HG03159 (cell line): ENCODE measurements around the gene SCAMP1.

Experiments
- ATAC-seq: cut with Tn5 transposase; IDR thresholded peaks from one replicate; pipeline ENCODE4 v1.9.1; 2021; ENCODE audit warnings: mild to moderate bottlenecking, moderate library complexity; ENCODE audit not compliant: unreplicated experiment

Gene SCAMP1

DNA sequence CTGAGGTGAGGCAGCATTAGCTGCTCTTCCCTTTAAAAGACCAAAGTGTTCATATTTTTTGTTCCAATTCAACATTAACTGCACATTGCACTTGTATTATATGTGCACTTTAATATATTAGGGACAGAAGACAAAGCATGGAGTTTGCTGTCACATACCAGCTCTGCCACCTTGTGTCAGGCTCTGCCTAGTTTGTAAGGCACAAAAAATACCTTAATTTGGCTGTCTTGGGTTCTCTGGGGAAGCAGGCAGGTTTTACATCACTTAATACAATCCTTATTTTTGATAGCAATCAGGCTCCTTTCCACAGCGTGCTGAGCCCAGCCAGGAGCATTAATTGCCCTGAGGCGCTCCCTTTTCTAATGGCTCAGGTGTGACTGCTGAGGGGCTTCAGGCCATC is 131.8 kb downstream of the SCAMP1 start:
- ATAC-seq, result no peak

DNA sequence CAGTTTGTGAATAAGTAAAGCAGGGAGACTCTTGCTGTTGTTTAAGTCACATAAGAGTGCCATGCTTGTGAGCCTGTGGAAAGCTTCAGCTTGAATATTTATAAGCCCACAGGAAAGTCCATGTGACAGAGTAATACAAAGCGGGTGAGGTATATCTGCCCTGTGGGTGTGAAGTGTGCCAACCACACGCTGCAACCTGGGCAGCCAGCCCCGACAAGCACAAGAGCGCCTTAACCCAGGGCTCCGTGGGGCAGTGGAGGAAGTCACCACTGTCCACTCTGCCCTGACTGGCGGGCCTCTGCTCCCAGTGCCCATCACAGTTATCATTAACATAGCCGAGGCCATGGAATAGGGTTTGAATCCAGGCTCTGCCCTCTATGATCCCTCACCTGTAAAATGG is 132.2 kb downstream of the SCAMP1 start:
- no peak for ATAC-seq

DNA sequence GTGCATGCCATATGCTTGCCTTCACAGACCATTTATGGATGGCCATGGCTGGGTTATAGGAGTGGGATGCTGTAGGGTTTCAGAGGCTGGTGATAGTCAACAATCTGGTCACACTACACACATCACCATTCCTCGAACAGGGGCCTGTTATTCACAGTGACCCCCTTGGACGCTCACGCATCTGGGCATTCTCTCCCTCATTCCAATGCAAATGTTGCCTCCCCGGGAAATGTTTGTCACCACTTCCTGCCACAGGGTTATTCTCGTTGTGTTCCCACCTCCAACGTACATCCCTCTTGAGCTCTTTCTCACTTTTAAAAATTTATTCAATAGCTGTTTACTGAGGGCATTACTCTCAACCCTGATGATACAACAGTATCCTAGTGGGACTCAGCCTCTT is 135.4 kb downstream of the SCAMP1 start:
- no peak for ATAC-seq

DNA sequence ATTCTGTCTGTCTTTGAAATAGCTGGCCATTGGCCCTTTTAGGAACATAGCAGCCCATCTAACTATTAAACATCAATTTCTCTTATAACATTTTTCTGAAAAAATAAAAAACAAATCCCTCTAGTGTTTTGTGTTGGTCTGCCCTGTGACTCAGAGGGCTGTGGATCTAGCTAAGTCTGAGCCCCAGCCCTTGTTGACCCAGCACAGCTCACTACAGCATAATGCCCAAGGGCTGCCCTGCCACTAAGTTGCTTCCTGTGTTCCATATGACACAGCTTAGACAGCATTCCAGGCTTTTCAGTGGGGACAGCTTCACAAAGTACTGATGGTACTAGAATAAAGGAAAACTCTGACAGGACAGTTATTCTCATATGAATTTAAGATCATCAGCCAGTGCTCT is 136.0 kb downstream of the SCAMP1 start:
- no peak for ATAC-seq

DNA sequence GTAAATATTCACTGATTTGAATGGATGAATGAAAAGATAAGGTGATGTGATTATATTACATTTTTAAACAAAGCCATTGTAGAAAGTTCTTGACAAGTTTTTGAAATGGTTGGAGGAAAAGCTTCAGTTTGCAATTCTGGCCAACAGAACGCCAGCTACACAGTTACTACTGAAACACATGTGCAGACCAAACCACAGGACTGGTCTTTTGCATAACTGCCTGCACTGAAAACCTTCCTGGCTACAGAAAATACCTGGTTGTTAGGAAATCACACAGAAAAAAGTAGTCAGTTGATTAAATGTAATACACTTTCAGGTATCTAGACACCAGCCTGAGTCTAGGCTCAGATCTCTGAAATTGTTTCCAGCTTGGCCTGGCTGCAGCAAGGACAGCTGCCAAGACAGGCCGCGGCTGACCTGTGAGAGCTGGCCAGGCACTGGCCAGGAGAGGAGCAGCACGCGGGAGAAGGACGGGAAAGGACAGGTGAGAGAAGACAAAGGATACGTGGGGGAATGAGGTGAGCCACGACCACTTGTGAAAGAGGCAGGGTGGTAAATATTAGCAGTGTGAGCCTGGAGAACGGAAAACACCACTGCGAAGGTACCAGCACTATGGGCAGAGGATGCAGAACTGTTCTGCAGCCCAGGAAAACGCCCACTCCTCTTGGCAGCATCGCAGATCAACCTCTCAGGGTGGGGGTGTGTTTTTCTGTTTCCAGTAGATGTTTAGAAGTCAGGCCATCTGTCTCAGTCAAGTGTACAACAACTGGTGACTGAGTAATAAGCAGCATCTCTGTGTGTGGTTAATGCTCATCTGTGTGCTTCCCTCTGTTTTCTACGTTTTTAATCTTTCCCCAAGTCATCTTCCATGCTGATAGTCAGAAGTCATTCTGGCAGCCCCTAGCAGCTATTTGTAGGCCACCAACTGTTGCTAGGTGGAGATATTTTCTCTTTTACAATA is 137.4 kb downstream of the SCAMP1 start:
- no peak for ATAC-seq

DNA sequence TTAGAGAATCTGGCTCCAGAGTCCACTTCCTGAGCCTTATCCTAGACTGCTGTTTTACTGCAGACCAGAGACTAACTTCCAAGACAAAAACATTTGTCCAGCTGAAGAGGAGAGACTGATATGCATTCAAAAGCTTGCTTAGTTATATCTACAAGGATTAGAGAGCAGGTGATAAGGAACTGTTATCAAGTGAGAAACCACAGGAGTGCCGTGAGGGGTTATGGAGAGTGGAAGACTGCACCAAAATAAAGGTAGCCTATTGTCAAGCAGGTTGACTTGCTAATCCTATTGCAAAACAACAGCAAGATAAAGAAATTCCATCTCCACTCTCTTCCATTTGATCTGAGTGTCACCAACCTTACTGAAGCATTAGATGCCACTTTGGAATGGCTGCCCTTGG is 139.1 kb downstream of the SCAMP1 start:
- no peak for ATAC-seq

DNA sequence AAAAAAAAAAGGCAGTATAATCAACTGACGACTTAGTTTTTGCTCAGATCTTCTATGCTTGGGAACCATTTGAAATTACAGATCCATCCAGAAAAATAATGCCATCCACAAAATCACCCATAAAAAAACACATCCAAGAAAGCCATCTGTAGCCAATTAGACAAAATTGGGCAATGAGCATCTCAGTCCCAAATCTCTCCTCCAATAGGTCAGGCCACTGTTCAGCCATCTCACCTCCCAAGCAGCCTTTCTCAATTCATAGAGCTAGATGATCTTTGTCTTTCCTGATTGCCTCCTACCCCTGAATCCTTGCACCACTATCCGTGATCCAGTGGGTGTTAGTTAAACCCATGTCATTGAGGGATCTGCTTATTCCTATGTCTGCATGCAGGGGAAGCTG is 139.6 kb downstream of the SCAMP1 start:
- no peak for ATAC-seq

DNA sequence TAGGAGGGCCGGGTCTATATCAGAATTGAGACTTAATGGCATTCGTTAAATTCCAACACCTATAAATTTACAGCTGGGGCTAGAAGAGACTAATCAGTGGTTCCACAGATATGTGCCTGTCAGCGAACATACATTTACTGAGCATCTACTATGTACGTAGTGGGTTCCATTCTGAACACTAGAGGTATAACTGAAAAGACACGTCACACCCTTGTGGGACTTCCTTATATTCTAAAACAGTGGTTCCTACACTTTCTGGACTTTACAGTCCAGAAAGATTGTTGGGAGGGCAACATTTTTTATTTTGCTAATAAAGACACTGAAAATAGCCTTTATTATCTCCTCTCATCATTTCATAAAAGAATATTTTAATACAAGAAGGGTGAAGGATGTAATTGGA is 140.5 kb downstream of the SCAMP1 start:
- ATAC-seq, result no peak

DNA sequence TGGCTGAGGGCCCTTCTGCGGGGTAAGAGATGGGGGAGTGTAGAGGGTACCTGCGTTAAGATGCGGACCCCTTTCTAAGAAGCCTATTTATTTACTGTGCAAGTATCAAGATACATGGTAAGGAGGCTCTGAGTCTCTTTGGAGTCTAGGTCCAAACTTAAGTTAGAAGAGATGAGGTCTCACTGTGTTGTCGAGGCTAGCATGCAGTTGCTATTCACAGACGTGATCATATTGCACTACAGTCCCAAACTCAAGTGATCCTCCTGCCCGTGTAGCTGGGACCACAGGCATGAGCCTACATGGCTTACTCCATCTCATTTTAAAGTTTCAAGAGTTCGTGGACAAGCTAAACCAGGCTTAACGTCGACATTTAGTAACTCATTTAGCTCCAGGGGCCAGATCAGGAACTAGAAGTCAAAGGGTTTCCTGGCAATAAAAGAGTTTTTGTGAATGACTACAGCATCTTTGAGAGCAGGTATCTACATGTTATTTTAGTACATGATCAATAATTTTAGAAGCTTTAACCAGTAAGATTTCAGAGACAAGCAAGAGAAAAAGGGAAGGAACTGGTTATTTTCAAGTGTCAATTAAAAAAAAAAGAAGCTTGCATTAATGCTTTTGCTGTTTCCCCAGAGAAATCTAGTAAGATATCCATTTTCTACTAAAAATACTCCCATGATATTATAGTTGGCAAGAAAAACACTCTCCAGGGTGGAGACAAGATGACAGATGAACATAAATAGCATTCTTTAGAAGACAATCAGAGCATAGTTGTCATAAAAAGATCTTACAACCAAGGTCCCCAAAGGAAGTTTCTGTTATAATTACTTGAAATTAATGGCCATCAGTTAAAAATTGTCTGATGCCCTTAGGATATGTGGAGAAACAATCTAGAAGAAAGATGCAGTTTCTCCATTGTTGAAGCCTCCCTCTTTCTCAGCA is 141.3 kb downstream of the SCAMP1 start:
- ATAC-seq, result no peak

DNA sequence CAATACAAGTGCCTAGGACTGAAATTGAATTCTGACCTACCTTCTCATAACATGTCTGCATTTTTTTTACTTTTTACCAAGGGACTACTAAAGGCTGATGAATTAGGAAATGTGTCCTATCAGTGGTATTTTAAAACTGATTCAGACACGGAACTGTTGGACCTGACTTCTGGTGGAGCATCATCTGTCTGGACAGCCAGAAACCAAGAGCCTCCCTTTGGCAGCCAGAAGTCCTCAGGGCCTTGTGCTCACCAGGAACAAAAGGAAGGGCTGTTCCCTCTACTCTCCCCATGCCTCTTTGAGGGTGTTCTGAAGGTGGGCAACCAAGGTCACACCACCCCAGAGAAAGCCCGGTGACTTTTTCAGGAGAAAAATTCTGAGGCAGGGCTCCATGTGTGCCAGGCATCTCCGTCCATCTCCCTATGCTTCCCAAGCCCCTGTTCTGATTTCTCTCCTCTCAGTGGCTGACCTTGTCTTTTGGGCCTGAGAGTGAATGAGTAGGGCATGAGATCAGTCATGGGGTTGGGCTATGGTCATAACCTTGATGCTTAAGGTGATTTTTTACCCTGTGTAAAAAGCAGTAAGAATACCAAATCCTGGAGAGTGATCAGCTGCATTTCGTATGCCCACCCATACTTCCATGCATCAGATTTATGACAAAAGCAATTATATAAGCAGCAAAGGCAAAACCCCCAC is 143.7 kb downstream of the SCAMP1 start:
- no peak for ATAC-seq

DNA sequence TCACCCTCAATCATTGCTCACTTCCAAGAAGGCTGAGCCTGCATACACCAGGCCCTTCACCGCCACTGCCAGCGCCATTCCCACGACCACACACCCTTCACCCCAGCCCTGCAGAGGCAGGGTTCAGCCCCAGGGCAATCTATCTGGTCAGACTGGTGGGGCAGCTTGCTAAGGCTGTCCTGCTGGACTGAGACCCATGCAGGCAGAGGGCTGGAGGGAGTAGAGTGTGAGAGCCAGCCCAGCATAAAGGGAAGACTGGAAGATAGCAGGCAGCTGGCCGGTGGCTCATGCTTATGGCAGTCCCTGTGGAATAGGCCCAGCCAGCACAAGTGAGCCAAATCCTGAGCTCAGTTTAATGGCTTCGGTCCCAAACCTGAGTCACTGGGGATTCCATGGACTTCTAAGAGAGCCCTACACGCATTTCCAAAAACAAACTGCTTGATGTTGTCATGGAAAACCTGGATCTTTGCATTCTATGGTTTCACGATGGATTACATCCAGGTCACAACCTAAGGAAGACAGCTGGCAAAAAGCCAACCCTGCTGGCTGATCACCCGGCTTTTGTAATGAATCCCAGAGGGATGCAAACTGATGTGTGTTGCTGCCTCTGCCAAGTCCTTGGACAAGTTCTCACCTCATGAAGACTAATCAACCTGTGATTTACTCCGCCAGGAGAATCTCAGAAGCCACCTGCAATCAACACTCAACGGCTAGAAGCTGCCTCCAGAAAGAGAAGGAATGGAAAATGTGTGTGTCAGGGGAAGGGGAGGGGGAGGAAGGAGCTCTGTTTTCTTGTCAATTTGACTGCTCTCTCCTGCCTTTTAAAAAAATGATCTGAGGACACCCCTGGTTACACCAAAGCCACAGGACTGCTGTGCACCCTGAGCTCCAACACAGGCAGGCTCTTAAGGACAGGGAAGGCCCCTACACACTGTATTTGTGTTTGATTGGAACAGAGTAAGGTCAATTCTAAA is 144.6 kb downstream of the SCAMP1 start:
- no peak for ATAC-seq

DNA sequence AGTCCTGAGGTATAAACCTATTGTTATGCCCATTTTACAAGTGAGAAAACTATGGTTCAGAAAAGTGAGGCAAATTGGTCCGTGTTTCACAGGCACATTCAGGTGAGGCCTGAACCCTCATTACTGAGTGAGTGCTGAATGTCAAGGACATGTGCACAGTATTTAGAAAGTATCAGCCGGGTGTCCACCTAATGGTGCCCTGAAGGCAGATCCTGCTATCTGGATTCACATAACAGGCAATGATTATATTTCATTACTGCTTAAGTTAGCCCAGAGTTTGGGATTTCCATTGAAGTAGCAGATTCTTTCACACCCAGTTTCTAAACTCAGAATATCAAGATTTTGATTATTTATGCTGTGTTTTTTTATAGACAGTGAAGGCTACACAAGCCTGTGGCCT is 145.4 kb downstream of the SCAMP1 start:
- ATAC-seq, result no peak

DNA sequence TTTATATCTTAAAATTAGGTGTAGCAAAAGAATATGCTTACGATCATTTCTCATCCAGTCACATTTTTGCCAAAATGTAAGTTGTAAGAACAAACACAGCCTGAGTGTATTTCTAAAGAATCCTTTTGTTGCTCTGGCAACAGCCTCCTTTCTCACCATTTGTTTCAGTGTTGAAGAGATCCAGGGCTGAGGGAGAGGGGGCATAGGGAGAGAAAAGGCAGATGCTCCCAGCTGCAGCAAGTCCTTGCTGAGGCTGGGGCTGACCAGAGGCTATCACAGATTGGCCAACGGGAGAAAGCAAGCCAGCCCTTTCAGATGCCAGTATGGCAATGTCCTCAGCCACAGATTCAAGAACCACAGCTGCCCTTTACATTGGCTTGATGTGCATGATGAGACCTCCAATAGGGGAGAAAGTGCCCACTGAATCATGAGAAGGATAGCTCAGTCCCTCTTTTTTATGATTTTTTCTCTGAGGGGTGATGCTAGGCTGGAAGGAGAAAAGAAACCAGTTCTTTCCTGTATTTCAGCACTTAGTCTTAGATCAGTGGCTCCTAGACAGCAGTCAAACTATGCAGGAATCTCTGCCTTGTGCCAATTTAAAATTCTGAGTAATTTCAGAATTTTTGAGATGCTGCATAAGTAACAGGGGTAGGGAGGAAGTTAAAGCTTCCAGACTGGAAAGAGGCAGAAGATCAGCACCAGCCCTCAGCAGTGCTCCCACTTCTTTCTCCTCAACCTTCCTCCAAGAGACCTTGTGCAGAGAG is 146.0 kb downstream of the SCAMP1 start:
- no peak for ATAC-seq

DNA sequence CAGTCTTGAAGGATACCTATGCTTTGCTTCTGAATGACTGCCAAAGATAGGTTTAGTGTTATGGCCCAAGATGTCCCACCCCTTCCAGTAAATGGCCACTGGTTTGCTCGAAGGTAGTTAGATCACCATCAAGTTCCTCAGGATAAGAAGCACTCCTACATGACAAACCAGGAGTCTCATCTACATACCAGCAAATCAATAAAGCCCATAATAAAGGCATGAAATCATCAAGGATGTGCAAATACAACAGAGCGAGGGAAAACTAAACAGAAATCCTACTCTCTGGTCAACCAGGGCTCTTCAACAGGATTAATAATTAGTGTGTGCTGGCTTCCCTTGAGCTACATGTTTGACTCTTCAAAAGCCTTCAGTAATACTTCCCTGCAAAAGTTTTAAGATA is 147.1 kb downstream of the SCAMP1 start:
- ATAC-seq, result no peak

DNA sequence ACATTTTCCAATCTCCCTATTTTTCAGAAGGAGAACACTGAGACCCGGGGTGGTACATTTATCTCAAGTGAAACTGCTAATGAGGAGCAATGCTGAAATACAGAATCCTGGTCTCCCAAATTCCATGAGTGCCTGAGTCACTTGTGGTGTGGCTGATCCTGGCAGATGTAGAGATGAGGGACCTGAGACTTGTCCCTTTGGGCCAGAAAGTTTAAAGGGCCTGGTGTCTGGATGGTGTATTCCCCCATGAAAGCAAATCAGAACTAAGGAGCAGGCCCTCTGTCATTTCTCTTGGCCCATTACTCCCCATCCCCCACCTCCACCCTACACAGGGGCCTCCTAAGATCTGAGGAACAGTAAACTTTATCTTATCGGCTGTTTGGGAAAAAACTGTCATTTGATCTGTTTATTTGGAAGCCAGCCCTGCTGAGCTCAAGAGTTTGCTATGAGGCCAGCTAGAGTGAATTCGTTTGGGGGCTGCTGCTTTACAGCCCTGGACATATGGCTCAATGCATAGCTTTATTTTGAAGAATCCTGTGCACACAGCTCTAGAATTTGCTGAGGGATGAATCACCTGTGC is 147.9 kb downstream of the SCAMP1 start:
- no peak for ATAC-seq

DNA sequence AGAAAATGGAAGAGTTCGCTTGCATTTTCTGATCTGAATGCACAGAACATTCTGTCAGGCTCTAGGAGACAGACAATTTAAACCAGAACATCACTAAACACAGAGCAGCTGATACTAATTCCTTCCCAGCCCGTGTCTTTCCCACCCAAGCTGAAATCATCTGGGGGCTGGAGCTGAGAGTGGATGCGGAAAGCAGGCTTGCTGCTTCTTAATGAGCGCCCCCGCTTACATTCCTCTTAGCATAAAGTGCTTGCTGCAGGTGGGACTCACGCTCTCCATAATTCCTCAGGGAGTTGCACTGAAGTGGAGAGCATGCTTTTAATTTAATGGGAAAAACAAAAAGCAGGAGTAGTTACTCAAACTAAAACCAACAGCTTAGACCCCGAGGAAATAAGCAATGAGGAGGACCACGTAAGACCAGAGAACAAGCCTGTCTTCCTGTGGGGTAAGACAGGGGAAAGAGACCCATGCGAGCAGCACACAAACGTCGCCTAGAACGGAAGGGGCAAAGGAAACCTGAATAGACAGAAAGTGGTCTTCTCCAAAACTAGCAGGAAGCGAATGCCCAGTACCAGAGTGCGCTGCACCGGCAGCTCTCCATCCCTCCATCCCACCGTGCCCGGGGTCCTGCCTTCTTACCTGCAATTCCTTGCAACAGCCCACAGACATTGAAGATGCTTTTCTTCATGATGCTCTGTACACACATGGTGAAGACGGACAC is 148.9 kb downstream of the SCAMP1 start:
- no peak for ATAC-seq

DNA sequence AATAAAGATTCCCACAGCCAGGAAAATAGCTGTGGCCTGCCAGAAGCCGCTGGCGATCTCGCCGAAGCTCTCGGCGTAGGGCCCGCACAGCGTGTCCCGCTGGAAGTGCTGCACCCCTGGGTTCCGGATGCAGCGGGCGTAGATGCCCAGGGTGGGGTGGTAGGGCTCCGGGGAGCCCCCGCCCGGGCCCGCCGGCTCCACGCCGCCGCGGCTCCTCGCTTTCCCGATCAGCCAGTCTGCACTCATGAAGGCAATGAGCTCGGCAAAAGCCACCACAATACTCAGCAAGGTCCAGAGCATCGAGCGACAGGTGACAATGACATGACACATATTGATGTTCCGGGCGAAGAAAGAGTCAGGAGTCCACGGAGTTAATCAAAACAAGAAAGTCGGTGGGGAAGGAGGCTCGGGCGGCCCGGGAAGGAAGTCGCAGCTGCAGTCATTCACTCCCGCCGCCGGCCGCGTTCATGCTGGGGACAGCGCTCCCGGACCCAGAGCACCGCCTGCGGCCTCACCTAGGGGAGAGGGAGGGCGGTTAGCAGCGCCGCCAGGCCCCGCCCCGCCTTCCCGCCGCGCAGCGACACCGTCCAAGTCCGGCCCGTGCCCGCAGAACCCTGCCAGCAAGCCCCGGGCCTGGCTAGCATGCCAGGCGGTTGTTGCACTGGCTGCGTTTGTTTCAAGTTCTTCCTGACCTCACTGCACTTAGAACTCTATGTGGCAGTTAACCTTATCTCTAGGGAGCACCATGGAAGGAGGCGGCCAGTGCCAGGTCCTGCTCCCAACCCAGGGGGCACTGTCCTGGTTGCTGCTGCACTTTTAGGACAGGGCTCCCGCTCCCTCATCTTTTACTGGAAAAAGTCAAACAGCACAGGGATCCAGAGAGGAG is 149.7 kb downstream of the SCAMP1 start:
- ATAC-seq, result no peak
